CD4-positive, alpha-beta T cell treated with Interferon gamma for 1 hour (primary cell): ENCODE results near the gene XPO1.
"Not testable (repeated sequence)": the region's sequence is repeated elsewhere in the genome, so short reads cannot be mapped to it uniquely, and the experiment has no call there.

Experiments used
- DNase-seq: peaks from one replicate; pipeline ENCODE4 v3.0.0-alpha.2; 2020

The XPO1 gene

GRCh38 chr2:61535449-61535848 is 2.7 kb downstream of the XPO1 start:
- no peak for DNase-seq

DNA sequence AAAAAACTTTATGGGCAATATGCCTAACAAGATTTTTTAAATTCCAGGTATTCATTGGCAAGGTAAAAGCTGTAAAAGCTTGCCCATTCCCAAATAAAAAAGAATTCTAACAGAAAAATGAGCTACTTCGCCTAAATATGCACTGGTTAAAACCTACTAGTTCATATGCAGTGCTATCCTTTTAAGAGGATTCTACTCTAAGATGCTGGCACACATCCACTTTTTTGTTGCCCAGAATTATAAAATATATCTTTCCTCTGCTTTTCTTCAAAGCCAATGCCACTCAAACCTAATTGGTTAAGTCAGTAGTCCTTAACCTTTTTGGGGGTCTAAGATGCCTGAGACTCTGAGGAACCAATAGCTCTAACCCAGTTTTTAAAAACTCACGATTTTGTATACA is 3.2 kb downstream of the XPO1 start:
- no peak for DNase-seq

DNA sequence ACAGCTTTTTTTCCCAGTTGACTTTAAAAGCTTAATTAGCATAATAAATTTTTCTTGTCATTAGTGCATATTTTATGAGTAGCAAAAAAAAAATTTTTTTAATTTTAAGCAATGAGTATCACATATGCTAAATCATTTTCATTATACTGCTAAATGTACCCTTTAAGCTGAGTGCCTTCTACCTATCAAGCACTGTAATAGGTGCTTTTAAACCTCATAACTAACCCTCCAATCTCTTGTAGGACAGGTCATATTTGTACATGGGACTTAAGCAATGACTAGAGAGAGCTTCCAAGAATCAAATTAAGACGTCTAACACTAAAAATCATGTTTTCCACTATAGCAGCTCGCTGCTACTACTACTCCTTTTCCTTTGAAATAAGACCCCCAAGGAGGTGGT is 7.4 kb downstream of the XPO1 start:
- DNase-seq: no peak

DNA sequence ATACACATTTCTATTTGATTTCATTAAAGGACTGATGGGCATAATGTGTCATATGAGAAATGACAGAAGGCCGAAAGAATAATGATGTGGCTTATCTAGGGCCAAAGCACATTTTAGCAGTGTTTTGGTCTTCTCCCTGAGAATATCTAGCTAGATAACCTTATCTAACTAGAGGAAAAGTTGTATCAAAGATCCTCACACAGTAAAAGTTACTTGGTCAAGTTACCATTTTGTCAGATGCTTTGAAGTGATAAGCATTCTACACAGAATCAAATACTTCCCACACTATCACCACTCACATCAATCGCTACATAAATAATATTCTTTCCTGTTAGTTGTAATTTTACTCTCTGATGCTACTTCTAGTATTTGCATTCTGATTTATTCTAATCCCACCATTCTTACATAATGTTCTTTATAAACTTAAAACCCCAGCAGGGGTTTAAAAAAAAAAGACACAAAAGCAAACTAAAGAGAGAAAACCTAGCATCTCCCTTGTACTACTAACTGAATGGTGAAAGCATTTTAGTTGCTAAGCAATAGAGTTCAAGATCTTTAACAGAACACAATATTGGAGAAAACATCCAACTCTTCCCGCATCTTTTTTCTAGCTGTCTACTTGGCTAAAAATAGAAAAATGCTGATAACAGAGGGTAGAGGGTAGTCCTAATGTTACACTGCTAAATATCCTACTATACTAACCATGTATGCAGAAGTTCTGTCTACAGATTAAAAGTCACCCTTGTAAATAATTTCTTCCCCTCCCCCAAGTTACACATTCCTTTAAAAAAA is 8.0 kb downstream of the XPO1 start:
- no peak for DNase-seq

GRCh38 chr2:61520261-61520660 is 17.9 kb downstream of the XPO1 start:
- DNase-seq: no peak

DNA sequence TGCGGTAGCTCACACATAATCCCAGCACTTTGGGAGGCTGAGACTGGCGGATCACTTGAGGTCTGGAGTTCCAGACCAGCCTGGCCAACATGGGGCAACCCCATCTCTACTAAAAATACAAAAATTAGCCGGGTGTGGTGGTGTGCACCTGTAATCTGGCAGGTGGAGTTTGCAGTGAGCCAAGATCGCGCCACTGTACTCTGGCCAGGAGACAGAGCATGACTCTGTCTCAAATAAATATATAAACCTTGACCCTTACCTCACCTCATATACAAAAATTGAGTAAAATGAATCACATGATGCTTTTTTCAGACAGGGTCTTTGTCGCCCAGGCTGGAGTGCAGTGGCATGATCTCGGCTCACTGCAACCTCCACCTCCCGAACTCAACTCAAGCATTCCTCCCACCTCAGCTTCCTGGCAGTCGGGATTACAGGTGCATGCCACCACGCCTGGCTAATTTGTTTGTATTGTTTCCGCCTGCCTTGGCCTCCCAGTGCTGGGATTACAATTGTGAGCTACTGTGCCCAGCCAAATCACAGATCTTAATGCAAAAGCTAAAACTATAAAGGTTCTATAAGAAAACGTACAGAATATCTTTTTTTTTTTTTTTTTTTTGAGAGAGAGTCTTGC is 25.3 kb downstream of the XPO1 start:
- no peak for DNase-seq

DNA sequence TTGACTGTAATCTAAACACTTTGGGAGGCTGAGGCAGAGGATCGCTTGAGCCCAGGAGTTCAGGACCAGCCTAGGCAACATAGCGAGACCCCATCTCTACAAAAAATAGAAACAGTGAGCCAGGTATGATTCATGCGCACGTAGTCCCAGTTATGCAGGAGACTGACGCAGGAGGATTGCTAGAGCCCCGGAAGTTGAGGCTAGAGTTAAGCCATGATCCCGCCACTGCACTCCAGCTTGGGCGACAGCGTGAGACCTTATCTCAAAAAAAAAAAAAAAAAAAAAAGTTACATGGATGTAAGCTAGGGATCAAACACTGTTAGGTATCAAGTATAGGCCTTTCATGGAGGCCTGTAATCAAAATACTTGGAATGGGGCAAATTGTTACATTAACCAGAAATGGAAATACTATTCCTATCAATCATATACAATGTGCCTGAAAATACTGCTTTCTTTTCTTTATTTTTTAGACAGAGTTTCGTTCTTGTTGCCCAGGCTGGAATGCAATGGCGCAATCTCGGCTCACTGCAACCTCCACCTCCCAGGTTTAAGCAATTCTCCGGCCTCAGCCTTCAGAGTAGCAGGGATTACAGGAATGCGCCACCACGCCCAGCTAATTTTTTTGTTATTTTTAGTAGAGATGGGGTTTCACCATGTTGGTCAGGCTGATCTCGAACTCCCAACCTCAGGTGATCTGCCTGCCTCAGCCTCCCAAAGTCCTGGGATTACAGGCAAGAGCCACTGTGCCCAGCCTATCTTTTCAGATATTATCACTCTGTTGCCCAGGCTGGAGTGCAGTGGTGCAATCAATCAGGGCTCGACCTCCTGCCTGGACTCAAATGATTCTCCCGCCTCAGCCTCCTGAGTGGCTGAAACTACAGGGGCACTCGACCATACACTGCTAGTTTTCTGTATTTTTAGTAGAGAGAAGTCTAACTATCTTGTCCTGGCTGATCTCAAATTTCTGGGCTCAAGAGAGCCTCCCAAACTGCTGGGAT is 27.2 kb downstream of the XPO1 start:
- no peak for DNase-seq

GRCh38 chr2:61504949-61505348 is 33.2 kb downstream of the XPO1 start:
- DNase-seq: no peak

DNA sequence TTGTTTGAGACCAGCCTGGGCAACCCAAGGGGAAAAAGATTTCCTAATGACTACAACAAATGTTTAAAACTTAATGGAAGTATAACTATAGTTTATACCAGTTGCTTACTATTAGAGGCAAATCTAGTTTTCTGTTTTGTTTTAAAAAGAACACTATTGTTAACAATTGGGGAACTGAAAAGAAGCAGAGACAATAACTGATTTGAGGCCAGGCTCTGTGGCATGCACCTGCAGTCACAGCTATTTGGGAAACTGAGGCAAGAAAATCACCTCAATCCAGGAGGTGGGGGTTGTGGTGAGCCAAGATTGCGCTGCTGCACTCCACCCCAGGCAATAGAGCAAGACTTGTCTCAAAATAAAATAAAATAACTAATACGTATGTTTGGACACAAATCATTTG is 39.1 kb downstream of the XPO1 start:
- no peak for DNase-seq

GRCh38 chr2:61493523-61493942 is 44.6 kb downstream of the XPO1 start:
- DNase-seq: no peak

DNA sequence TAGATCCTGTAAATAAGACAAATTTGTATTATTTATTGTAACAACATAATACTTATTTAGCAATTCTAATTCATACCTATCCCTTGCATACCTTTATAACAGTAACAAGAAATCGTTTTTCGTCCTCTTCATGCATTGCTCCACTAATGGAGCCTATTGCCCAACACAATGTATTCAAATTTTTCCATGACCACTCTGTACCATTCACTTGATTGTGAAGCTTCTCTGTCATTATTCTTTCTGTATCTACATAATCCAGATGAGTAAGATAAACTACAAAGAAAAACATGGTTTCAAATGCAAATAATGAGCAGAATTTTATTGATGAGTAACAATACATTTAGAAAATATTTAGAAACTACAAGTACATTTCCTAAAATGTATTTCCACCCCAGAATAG is 45.7 kb downstream of the XPO1 start:
- DNase-seq: no peak

- DNase-seq: no peak
Measured at GRCh38 chr2:61485281-61485680, 52.9 kb downstream of the XPO1 start.

DNA sequence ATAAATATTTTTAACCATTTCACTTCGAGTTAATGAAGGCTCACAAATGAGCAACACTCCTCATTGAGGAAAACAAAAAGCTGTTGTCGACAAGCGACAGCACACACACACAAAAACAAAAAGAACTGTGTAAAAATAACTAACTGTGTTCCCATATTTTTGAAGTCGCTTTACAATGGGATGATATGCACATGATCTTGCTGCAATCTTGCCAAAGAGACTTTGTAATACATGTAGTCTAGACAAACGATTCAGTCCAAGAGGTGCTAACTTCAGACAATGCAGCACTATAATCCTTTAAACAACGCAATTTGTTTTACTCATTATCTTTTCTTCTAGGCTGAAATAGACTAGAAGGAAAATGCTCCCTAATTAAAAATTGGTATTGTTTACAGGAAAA is 60.1 kb downstream of the XPO1 start:
- DNase-seq: no peak

- DNase-seq: not testable (repeated sequence)
Measured at GRCh38 chr2:61476929-61477589, 61.1 kb downstream of the XPO1 start.

GRCh38 chr2:61471905-61472805 is 66.0 kb downstream of the XPO1 start:
- DNase-seq: peak; percentile 7

GRCh38 chr2:61470965-61471904 is 66.9 kb downstream of the XPO1 start, which contains the start of gene USP34:
Gene USP34 (minus strand): TSS chr2:61471087. CDS start chr2:61470692, 395 bp downstream.
- DNase-seq: peak; percentile 96

DNA sequence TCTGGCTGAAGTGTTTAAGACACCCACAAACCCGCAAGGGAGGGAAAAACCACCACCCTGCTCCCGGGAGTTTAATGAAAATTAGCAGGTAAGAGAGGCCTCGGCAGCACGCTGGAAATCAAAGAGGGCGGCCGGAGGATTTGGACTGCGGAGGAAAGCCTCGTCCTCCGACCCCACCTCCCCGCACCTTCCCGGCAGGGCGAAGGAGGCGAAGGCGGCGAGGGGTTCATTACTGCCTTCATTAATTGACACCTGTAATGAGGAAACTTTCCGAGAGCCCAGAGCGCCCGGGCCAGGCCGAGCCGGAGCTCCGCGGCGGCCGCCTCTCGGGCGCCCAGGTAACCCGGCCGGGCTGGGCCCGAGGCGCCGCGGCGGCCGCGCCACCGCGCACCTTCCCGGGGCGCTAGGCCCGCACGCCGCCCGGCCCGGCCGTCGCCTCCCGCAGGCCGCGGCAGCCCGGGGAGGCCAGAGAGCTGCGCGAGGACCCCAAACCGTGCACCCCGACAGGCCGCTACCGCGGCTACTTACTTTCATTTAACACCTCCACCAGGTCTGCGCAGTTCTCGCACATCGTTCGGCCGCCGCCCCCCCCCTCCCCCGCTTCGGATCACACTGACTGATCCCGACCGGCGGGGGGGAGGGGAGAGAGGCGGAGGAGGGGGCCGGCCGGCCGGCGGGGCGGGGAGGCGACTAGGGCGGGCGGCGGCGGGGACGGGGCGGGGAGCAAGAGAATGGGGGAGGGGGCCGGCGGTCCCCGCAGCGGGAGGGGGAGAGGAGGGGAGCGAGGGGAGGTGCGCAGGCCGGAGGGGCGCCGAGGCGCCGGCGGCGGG is 67.8 kb downstream of the XPO1 start:
- DNase-seq: peak; percentile 85

GRCh38 chr2:61469424-61470121 is 68.6 kb downstream of the XPO1 start:
- DNase-seq: no peak

- DNase-seq: not testable (repeated sequence)
Measured at GRCh38 chr2:61468231-61468630, 69.9 kb downstream of the XPO1 start.
